HepG2 (cell line): ENCODE results near the gene GBA2. TPM values are rescaled to one million over a fixed set of nuclear protein-coding genes. Genes with fewer than 3 reads are reported as not detected.

Experiments
- CBFB ChIP-seq: sonication (generic); formaldehyde crosslinking; IDR thresholded peaks from 2 replicates; pipeline ENCODE4 v1.4.0; 2020; ENCODE audit warnings: missing genetic modification reagents
- CCAR2 ChIP-seq: fragments of 200-400 bp; formaldehyde crosslinking; optimal IDR thresholded peaks from 2 replicates; pipeline ENCODE3; 2018; ENCODE audit warnings: low read depth, mild to moderate bottlenecking, low read length, moderate library complexity
- CEBPB ChIP-seq: IDR thresholded peaks from 2 replicates; pipeline ENCODE4 v1.6.1; 2011; ENCODE audit warnings: low read depth, low read length, improper control_type of control experiment, borderline replicate concordance
- DPF2 ChIP-seq: sonication (generic); formaldehyde crosslinking; IDR thresholded peaks from 2 replicates; pipeline ENCODE4 v1.4.0; 2020; ENCODE audit warnings: mild to moderate bottlenecking, low read depth, missing genetic modification reagents, borderline replicate concordance
- FIP1L1 ChIP-seq: fragments of 200-400 bp; formaldehyde crosslinking; IDR thresholded peaks from 2 replicates; pipeline ENCODE4 v1.6.1; 2018; ENCODE audit warnings: low read depth, mild to moderate bottlenecking, low read length, moderate library complexity, borderline replicate concordance; ENCODE audit not compliant: insufficient read depth
- FUBP1 ChIP-seq: sonication (generic); formaldehyde crosslinking; IDR thresholded peaks from 2 replicates; pipeline ENCODE4 v1.5.1; 2020; ENCODE audit warnings: missing genetic modification reagents, mild to moderate bottlenecking, borderline replicate concordance
- GFI1 ChIP-seq: sonication (generic); formaldehyde crosslinking; IDR thresholded peaks from 2 replicates; pipeline ENCODE4 v1.5.0; 2020; ENCODE audit warnings: missing genetic modification reagents, mild to moderate bottlenecking, borderline replicate concordance
- GZF1 ChIP-seq: sonication (generic); formaldehyde crosslinking; IDR thresholded peaks from 2 replicates; pipeline ENCODE4 v1.5.1; 2020; ENCODE audit warnings: mild to moderate bottlenecking, missing genetic modification reagents
- HNRNPL ChIP-seq: fragments of 200-400 bp; formaldehyde crosslinking; IDR thresholded peaks from 2 replicates; pipeline ENCODE4 v1.6.1; 2017; ENCODE audit warnings: mild to moderate bottlenecking, low read depth, low read length
- JARID2 ChIP-seq: sonication (generic); formaldehyde crosslinking; IDR thresholded peaks from 2 replicates; pipeline ENCODE4 v1.8.1; 2023; ENCODE audit warnings: missing genetic modification reagents, inconsistent platforms; ENCODE audit not compliant: insufficient replicate concordance
- KLF12 ChIP-seq: sonication (generic); formaldehyde crosslinking; IDR thresholded peaks from 2 replicates; pipeline ENCODE4 v1.4.0; 2020; ENCODE audit warnings: missing genetic modification reagents, borderline replicate concordance
- MAFK ChIP-seq, 2 experiments: IDR thresholded peaks in 1 of 2; conservative IDR thresholded peaks in 1 of 2; 2 replicates each; pipeline ENCODE4 v1.6.1; 2011; ENCODE audit warnings: improper control_type of control experiment in 2 of 2, low read length in 2 of 2
- RBFOX2 ChIP-seq: fragments of 200-400 bp; formaldehyde crosslinking; IDR thresholded peaks from 2 replicates; pipeline ENCODE4 v1.6.1; 2017; ENCODE audit warnings: low read depth, mild to moderate bottlenecking, low read length
- SMAD1 ChIP-seq: sonication (generic); formaldehyde crosslinking; IDR thresholded peaks from 2 replicates; pipeline ENCODE4 v1.4.0; 2020; ENCODE audit warnings: missing genetic modification reagents, low read depth, mild to moderate bottlenecking, borderline replicate concordance
- TARDBP ChIP-seq: sonication (generic); formaldehyde crosslinking; IDR thresholded peaks from 2 replicates; pipeline ENCODE4 v1.8.0; 2022; ENCODE audit warnings: mild to moderate bottlenecking, missing genetic modification reagents
- ZBTB1 ChIP-seq: sonication (generic); formaldehyde crosslinking; IDR thresholded peaks from 2 replicates; pipeline ENCODE4 v1.4.0; 2020; ENCODE audit warnings: missing genetic modification reagents, borderline replicate concordance
- ZBTB46 ChIP-seq: sonication (generic); formaldehyde crosslinking; IDR thresholded peaks from 2 replicates; pipeline ENCODE4 v1.4.0; 2020; ENCODE audit warnings: mild to moderate bottlenecking, missing genetic modification reagents, borderline replicate concordance
- ZBTB7B ChIP-seq: sonication (generic); formaldehyde crosslinking; IDR thresholded peaks from 2 replicates; pipeline ENCODE4 v1.4.0; 2020; ENCODE audit warnings: missing genetic modification reagents
- ZKSCAN1 ChIP-seq: fragments of 150-350 bp; IDR thresholded peaks from 2 replicates; pipeline ENCODE4 v1.6.1; 2014; ENCODE audit warnings: low read length
- ZNF160 ChIP-seq: sonication (generic); formaldehyde crosslinking; IDR thresholded peaks from 2 replicates; pipeline ENCODE4 v1.8.0; 2022; ENCODE audit warnings: mild to moderate bottlenecking, inconsistent platforms, missing genetic modification reagents
- ZNF207 ChIP-seq: fragments of 450-650 bp; IDR thresholded peaks from 2 replicates; pipeline ENCODE4 v1.6.1; 2016; ENCODE audit warnings: antibody characterized with exemption, borderline replicate concordance
- ZNF256 ChIP-seq: sonication (generic); formaldehyde crosslinking; conservative IDR thresholded peaks from 2 replicates; pipeline ENCODE4 v1.4.0; 2020; ENCODE audit warnings: missing genetic modification reagents
- ZNF564 ChIP-seq: sonication (generic); formaldehyde crosslinking; IDR thresholded peaks from 2 replicates; pipeline ENCODE4 v1.8.1; 2023; ENCODE audit warnings: mild to moderate bottlenecking, missing genetic modification reagents
- ZNF839 ChIP-seq: sonication (generic); formaldehyde crosslinking; IDR thresholded peaks from 2 replicates; pipeline ENCODE4 v1.4.0; 2020; ENCODE audit warnings: missing genetic modification reagents, mild to moderate bottlenecking, borderline replicate concordance
- ZSCAN22 ChIP-seq: sonication (generic); formaldehyde crosslinking; IDR thresholded peaks from 2 replicates; pipeline ENCODE4 v1.4.0; 2020; ENCODE audit warnings: mild to moderate bottlenecking, missing genetic modification reagents
- polyA plus RNA-seq, 8 experiments: library from polyadenylated mRNA; depleted of rRNA in 3 of 8; stranded (reverse) in 7 of 8; unstranded in 1 of 8; fragments of >200 nt; fragmentation: Illumina TruSeq in 4 of 8; extraction: Trizol in 4 of 8; gene quantifications; 2 replicates each; pipeline versions ENCODE4 v1.2.1 to v1.2.3, GENCODE V29; 2011 to 2016; ENCODE audit warnings: low read depth in 4 of 8, missing spikeins in 1 of 8, mixed read lengths in 1 of 8; ENCODE audit not compliant: insufficient read depth in 1 of 8
- total RNA-seq, 5 experiments: library from RNA; depleted of rRNA; stranded (reverse); fragments of >200 nt; fragmentation: Illumina TruSeq; extraction: Trizol; gene quantifications; 2 replicates each; pipeline ENCODE4 v1.2.3, GENCODE V29; 2016; ENCODE audit warnings: low read depth in 1 of 5
- TF ChIP-seq, protein P1 (sequence below): sonication (generic); formaldehyde crosslinking; IDR thresholded peaks from 2 replicates; pipeline ENCODE4 v1.4.0; 2020; ENCODE audit warnings: low read depth, mild to moderate bottlenecking, missing genetic modification reagents

Gene GBA2
- total and polyA plus RNA-seq, 2 of the 13 experiments (the other 11 are each of a cell fraction or from before 2014, with no cell fraction given) = 37.5 to 86.1 TPM

DNA sequence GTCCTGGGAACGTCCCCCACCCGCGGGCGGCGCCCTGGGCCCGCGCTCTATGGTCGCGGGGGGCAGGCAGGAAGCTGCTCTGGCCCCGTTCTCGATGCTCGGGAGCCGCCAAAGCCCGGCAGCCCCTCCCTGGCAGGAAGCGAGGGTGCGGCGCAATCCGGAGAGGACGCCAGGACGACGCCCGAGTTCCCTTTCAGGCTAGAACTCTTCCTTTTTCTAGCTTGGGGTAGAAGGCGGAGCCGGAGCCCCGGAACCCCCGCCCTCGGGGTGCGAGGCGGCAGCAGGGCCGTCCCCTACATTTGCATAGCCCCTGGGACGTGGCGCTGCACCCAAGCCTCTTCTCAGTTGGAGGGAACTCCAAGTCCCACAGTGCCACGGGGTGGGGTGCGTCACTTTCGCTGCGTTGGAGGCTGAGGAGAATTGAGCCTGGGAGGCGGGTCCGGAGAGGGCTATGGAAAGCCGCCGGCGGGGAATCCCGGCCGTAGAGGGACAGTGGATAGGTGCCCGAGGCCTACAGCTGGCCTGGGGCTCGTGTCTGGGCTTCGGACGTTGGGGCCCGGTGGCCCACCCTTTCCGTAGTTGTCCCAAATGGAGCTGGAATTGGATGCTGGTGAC, 16.7 kb downstream of the GBA2 start, which contains the start of the genes CREB3 and TLN1 (continued):
- TF ChIP-seq TARDBP (CRISPR knock-in tag) = peak; percentile 96
- TF ChIP-seq ZBTB46 (CRISPR knock-in tag) = no peak
- TF ChIP-seq GZF1 (CRISPR knock-in tag) = 0 out of 2 replicates have a peak, but pooled peaks have one; percentile 70
- TF ChIP-seq ZNF256 (CRISPR knock-in tag) = 0 out of 2 replicates have a peak, but pooled peaks have one; percentile 42
- no peak for TF ChIP-seq MAFK (conservative IDR thresholded peaks at IDR 0.05 in 1 of 2, IDR thresholded peaks at IDR 0.05 in 1 of 2; ENCODE audit: low read length in 2 of 2)
- TF ChIP-seq, protein P1, sequence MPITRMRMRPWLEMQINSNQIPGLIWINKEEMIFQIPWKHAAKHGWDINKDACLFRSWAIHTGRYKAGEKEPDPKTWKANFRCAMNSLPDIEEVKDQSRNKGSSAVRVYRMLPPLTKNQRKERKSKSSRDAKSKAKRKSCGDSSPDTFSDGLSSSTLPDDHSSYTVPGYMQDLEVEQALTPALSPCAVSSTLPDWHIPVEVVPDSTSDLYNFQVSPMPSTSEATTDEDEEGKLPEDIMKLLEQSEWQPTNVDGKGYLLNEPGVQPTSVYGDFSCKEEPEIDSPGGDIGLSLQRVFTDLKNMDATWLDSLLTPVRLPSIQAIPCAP (CRISPR knock-in tag) = no peak
- peak; percentile 62; the same call in 1 of the 2 replicates for TF ChIP-seq GFI1 (CRISPR knock-in tag)
- TF ChIP-seq KLF12 (CRISPR knock-in tag) = peak; percentile 99; the same call in 1 of the 2 replicates
- no peak for TF ChIP-seq FUBP1 (CRISPR knock-in tag)
- TF ChIP-seq CBFB (CRISPR knock-in tag) = peak; percentile 81
- no peak for TF ChIP-seq JARID2
- TF ChIP-seq ZNF839 = 0 out of 2 replicates have a peak, but pooled peaks have one; percentile 58
- TF ChIP-seq HNRNPL = no peak
- TF ChIP-seq ZBTB1 (CRISPR knock-in tag) = no peak
- no peak for TF ChIP-seq CEBPB
- no peak for TF ChIP-seq ZNF207
- peak; percentile 69; the same call in 1 of the 2 replicates for TF ChIP-seq SMAD1 (CRISPR knock-in tag)
- TF ChIP-seq ZNF160 (CRISPR knock-in tag) = 0 out of 2 replicates have a peak, but pooled peaks have one; percentile 49
- no peak for TF ChIP-seq DPF2 (CRISPR knock-in tag)
- no peak for TF ChIP-seq FIP1L1
- peak; percentile 70 for TF ChIP-seq ZBTB7B
- TF ChIP-seq ZNF564 (CRISPR knock-in tag) = no peak
- no peak for TF ChIP-seq CCAR2
- no peak for TF ChIP-seq ZSCAN22 (CRISPR knock-in tag)
- TF ChIP-seq ZKSCAN1 = no peak
- peak; percentile 92 for TF ChIP-seq RBFOX2
